Astrocyte of the cerebellum (primary cell): ENCODE data around the gene CEP19.

Source experiments
- DNase-seq: peaks from one replicate; pipeline ENCODE4 v3.0.0-alpha.2; 2011; ENCODE audit warnings: low read depth
- H3K4me3 ChIP-seq: 2 replicates; pipeline ENCODE4 v1.5.1; 2011; ENCODE audit warnings: mild to moderate bottlenecking, low read depth, low read length, moderate library complexity
- CTCF ChIP-seq: IDR thresholded peaks from 2 replicates; pipeline ENCODE4 v1.5.1; 2012; ENCODE audit warnings: low read length, low read depth, moderate library complexity, mild to moderate bottlenecking; ENCODE audit errors: missing control alignments
- in situ Hi-C: cut with HindIII; loops from 2 replicates; pipeline ENCODE4 v1.10.0; 2017; ENCODE audit warnings: low sequenced_read_pairs

The CEP19 gene

GRCh38 chr3:196666001-196666867 lies 45.8 kb downstream of the CEP19 start:
- no peak overlapping the region for H3K4me3 ChIP-seq
- DNase-seq, result no peak
- no peak for TF ChIP-seq CTCF
- in situ Hi-C loops, result no loop called here

- in situ Hi-C loops, result no loop called here
- no peak for DNase-seq
- no peak overlapping the region for H3K4me3 ChIP-seq
- TF ChIP-seq CTCF, result no peak
Observed at GRCh38 chr3:196662711-196663571, 49.1 kb downstream of the CEP19 start.

- TF ChIP-seq CTCF, result no peak
- DNase-seq, result no peak
- in situ Hi-C loops, result no loop called here
- no peak overlapping the region for H3K4me3 ChIP-seq
Observed at GRCh38 chr3:196662033-196662432, 50.0 kb downstream of the CEP19 start.

GRCh38 chr3:196661400-196661799 lies 50.6 kb downstream of the CEP19 start:
- in situ Hi-C loops, result no loop called here
- TF ChIP-seq CTCF, result no peak
- H3K4me3 ChIP-seq, result no peak overlapping the region
- DNase-seq, result no peak

- in situ Hi-C loops, result no loop called here
- DNase-seq, result no peak
- no peak for TF ChIP-seq CTCF
- no peak overlapping the region for H3K4me3 ChIP-seq
Observed at GRCh38 chr3:196660381-196661166, 51.5 kb downstream of the CEP19 start.

GRCh38 chr3:196659901-196660351 lies 52.1 kb downstream of the CEP19 start:
- no peak for DNase-seq
- in situ Hi-C loops, result no loop called here
- no peak for TF ChIP-seq CTCF
- H3K4me3 ChIP-seq, result no peak overlapping the region
